ENCODE measurements around the gene MRPS31.
"Not testable (repeated sequence)": the region's sequence is repeated elsewhere in the genome, so short reads cannot be mapped to it uniquely, and the experiment has no call there.

Gene MRPS31

DNA sequence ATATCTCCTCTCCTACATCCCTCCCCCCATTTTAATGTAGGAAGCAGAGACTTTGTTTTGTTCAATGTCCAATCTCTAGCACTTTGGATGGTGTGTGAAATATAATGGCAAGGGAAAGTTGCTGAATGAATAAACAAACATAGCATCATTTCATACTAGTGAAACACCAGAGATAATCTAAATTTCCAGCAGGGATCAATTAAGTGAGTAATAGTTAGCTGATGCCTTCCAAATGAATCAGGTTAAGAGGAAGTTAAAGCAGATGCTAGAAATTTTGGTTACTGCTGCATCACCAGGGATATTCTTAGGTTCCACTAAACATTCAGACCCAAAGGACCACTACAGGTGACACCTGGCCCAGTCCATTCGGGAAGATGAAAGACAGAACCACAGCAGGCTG is 8.1 kb downstream of the MRPS31 start:
- DNase-seq (ENCODE audit: low spot score), result no peak

DNA sequence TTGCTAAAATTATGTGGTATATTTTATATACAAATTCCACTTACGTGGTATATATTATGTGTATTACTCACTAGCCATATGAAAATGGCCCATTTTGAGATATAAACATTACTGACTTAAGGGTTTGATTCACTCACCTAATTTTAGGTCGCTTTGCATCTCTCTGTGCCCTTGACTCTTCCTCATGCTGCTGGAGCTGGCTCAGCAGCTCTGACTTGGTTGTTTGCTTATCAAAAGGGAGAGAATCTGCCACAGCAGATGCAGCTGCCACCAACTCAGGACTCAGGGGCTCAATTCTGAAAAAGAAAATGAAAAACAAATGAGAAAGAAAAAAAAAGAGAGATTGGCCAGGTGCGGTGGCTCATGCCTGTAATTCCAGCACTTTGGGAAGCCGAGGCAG is 12.2 kb downstream of the MRPS31 start:
- no peak for DNase-seq (ENCODE audit: low spot score)

DNA sequence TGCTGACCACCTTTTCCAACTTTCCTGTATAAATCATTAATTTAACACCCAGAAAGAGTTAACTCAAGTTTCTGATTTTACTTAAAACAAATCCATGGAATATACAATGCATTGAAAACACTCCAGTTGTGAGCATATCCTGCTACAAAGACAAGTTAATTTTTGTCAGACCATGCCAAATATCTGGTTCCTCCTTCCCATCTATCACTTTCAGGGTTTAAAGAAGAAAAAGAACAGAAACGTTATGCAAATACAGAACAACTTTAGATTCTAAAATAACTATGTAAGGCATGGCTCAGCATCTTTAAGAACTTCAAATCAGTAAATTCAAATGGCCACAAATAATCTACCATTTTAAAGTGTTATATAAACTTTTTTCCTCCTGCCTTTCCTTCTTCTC is 14.9 kb downstream of the MRPS31 start:
- DNase-seq (ENCODE audit: low spot score), result no peak

DNA sequence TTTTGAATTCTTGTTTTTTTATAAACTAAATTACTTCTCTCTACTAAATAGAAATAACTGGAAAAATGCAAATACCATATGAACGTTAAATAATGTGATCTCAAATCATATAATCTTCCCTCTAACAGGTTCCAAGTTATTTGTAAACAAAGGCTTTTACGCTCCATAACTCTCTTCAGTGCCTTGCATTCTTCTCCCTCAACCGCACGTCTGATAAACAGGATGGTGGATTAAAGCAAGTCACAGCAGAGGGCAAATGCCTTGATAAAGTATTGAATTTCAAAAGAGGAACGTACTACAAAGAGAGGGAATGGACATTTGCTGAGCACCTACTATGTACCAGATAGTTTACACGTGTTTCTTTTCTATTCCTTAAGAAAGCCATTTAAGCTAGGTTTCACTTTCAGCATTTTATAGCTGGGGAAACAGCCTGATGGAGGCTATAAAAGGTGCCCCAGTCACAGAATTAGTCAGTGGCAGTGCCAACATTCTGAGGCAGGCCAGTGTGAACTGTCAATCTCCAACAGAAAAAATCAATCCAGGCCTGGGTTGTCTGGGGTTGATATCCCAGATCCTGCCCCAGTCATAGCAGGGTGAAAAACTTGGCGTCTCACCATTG is 15.8 kb downstream of the MRPS31 start:
- DNase-seq (ENCODE audit: low spot score), result no peak

DNA sequence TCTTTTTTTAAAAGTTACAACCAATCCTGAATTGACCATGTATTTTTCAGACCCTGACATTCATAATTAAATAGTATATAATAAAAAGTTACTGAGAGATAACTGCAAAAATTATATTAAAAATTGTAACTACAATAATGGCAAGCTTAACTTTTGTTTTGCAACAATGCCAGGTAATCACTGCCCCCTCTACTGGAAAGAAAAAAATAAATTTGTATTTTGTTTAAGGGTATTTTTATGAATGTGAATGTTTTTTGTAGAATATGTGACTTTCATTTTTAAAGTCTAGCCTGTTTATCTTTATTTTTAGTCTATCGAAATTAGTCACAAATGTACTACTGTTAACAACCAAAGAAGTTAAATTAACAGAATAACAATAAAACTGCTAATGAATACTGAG is 21.7 kb downstream of the MRPS31 start:
- DNase-seq (ENCODE audit: low spot score), result no peak

DNA sequence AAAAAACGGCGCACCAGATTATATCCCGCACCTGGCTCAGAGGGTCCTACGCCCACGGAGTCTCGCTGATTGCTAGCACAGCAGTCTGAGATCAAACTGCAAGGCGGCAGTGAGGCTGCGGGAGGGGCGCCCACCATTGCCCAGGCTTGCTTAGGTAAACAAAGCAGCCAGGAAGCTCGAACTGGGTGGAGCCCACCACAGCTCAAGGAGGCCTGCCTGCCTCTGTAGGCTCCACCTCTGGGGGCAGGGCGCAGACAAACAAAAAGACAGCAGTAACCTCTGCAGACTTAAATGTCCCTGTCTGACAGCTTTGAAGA is 35.8 kb downstream of the MRPS31 start:
- DNase-seq (ENCODE audit: low spot score), result not testable (repeated sequence)

DNA sequence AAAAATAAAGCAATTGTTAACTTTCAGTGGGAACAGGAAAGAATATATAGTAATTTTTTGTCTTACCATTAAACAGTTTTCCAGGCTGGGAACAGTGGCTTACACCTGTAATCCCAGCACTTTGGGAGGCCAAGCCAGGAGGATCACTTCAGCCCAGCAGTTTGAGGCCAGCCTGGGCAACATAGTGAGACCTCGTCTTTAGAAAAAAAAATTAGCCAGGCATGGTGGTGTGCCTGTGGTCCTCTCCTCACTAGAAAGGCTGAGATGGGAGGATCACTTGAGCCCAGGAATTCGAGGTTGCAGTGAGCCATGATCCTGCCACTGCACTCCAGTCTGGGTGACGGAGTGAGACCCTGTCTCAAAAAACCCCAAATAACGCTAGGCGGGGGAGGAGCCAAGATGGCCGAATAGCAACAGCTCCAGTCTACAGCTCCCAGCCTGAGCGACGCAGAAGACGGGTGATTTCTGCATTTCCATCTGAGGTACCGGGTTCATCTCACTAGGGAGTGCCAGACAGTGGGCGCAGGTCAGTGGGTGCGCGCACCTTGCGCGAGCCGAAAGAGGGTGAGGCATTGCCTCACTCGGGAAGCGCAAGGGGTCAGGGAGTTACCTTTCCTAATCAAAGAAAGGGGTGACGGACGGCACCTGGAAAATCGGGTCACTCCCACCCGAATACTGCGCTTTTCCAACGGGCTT is 36.3 kb downstream of the MRPS31 start:
- not testable (repeated sequence) for DNase-seq (ENCODE audit: low spot score)

DNA sequence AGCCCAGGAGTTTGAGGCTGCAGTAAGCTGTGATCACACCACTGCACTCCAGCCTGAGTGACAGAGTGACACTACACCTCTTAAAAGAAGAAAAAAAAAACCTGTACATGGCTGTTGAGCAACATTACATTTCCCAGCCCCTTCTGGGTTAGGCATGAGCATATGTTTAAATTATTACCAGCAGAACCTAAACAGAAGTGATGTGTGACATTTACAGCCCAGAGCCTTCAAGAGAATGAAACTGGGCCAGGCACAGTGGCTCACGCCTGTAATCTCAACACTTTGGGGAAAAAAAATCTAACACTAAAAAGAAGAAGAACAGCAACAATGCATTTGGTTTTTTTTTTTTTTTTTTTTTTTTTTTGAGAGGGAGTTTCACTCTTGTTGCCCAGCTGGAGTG is 38.3 kb downstream of the MRPS31 start:
- no peak for DNase-seq (ENCODE audit: low spot score)

DNA sequence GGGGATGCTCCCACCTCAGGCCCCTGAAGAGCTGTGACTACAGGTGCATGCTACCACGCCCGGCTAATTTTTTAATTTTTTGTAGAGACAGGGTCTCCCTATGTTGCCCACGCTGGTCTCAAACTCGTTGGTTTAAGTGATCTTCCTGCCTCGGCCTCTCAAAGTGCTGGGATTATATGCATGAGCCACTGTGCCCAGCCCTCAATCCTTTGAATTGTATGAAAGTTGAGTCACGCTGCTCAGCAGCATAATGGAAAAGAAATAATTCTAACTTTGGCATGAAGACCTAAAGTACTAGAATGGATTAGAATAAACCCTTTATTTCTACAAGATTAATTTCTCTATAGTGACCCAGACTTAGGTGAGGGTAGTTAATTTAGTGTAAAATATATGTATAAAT is 42.4 kb downstream of the MRPS31 start:
- no peak for DNase-seq (ENCODE audit: low spot score)

DNA sequence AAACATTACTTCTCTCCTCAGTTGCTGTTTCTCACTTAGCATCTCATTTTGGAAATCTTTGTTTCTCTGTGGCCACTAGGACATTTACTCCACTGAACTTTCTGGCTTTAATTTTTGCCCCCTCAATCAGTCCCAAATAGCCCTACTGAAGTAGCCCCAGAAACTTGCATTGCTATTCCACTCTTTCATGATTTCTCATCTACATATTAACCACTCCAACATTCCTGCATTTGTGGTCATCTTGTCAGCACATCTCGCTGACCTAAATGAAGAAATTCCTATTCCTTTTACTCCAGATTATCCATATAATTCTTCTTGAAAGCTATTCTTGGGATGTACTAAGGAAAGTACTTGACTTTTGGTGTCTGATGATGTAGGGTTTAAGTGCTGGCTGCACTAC is 56.6 kb downstream of the MRPS31 start:
- not testable (repeated sequence) for DNase-seq (ENCODE audit: low spot score)

DNA sequence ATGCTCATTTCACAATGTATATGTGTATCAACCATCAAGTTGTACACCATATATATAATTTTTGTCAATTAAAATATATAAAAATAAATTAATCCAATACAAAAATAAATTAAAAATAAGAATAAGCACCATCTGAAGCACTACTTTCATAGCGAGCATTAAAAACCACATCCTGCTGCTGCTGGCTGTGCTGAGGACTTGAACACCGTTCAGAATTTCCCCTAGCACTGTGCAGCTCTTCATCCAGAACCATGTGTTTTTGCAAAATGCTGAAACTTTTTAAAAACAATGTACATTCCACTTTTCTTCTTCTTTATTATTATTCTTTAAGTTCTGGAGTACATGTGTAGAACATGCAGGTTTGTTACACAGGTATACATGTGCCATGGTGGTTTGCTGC is 64.6 kb downstream of the MRPS31 start:
- no peak for DNase-seq (ENCODE audit: low spot score)

DNA sequence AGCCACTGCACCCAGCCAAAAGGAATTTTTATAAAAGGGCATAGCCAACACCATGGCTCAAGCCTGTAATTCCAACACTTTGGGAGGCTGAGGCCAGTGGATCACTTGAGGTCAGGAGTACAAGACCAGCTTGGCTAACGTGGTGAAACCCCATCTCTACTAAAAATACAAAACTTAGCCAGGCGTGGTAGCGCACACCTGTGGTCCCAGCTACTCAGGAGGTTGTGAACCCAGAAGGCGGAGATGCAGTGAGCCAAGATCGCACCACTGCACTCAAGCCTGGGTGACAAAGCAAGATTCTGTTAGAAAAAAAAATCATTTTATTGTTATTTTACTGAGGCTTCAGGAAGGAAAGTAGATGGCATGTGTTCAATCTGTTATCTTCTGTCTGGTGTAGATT is 73.3 kb downstream of the MRPS31 start:
- DNase-seq (ENCODE audit: low spot score), result no peak

DNA sequence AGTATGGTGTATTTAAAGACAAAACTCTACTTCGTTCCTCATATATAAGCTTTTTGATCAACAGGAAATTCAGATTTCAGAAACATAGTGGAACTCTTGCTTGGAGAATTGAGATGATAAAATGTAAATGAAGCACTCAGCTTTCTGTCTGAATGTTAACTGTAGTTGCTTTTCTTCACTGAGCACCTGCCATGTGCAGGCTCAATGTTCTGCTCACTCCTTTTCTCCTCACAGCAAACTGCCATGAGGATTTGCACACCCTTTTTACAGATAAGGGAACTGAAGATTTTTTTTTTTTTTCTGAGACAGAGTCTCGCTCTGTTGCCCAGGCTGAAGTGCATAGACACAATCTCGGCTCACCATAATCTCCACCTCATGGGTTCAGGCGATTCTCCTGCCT is 76.6 kb downstream of the MRPS31 start:
- no peak for DNase-seq (ENCODE audit: low spot score)

DNA sequence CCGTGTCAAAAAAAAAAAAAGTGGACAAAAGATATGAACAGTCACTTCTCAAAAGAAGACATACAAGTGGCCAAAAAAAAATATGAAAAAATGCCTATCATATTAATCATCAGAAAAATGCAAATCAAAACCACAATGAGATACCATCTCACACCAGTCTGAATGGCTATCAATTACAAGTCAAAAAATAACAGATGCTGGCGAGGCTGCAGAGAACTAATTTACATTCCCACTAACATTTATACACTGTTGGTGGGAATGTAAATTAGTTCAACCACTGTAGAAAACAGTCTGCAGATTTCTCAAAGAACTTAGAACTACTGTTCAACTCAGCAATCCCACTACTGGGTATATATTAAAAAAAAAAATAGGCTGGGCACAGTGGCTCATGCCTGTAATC is 78.0 kb downstream of the MRPS31 start:
- no peak for DNase-seq (ENCODE audit: low spot score)

DNA sequence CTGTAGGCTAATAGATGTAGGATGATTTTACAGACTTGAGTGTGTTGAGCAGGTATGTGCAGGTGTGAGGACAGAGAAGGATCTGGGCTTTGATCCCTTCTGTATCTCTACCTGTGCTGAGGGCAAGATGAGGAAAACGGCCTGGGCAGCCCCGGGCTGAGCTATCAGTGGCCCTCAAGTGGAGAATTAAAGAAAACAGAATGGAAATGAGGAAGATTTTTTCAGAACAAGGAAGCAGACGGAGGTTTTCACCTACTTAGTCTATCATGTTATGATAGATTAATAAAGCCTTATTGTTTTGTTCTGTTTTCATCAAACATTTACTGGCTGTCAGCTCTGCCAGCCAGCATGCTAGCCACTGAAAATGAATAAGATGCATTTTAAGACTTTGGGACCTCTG is 82.2 kb downstream of the MRPS31 start:
- DNase-seq (ENCODE audit: low spot score), result no peak

DNA sequence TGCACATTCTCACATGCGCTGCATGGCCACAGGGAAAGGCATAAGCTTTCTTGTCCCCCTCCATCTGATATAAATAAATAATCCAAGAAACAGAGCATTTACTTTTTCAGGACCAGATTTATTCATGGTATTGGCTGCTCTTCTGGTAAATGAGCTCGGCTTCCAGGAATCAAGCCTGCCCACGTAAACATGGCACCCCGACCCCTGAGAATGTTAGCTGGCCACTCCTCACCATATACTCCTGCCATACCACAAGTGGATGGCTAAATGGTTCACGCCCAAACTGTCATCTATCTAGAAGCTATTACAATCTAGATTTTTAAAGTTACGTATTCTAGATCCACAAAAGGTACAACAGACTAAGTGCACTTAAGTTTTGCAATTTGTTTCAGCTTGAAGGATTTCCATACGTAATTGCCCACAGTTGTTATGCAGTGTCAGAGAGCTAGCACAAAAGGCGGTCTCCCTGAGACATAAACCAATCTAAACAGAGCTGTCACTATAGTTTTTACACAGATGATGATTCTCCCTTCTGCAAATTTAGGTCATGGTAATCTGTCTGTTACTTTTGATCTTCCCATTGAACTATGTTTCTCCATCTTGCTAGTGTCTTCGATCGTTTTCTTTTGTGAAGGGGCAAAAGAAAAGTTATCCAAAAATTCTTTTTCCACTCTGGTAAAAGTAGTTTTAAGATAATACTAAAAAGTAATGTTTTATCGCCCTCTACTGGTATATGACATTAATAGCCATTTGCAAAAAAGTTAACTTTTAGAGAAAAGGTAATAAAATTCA is 88.3 kb downstream of the MRPS31 start:
- no peak for DNase-seq (ENCODE audit: low spot score)

DNA sequence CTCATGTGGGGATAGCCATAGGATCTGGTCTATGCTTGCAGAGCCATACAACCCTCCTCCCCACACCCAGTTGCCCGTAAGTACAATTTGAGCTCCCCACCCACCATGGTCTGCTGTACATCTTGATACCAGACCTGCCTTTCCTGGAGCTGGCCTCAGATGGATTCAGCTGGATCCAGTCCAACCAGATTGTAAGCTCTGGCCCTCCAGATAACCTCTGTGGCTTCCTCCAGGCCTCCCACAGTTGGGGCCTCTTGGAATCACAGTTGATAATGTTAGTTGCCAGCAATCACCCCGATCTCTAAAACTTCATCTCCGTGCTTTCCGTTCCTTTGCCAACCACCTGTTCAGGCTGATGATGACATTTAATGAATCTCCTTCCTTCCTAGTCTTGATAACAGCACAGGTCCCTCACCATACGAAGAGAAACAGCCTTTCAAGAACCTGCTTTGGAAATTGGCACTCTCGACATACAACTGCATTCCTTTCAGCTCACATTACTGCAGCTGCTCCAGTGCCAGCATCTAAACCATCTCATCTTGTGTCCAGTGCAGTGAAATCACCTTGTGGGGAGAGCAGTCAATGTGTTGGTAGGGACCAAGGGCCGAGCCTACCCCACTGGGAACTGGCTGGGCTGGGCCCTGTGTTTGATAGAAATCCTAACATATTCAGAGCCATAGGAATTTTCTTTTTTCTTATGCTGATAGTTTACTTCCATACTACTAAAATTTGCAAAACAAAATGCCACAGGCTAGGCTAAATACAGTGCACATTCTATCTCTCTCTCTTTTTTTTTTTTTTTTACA is 89.4 kb downstream of the MRPS31 start:
- DNase-seq (ENCODE audit: low spot score), result no peak

DNA sequence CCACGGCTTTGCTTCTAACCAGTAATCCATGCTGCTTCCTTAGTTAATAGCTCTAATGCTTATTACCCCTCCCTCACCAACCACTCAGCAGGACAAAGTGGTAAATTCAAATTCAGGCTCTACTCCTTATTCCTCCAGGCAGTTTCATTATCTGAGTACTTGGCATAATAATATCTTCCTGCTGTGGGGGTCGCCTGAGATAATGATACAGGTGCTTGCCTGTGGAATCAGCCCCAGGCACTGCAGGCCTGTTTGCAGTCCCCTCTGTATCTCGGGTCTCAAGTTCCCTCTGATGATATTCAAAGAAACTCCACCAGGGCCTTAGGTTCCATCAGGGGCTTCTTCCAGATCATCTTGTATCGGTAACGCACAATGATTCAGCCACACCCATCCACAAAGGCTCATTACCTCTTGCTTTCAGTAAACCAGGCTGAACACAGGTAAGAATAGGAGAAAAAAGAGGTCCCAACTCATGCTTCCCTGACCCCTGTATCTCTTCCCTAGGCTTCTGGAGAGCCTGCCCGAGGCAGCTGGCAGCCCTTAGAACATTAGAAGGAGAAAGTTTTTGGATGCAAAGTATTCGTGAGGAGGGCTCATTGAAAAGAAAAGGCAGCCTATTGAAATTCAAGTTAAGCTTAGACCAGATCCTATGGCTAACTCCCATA is 90.2 kb downstream of the MRPS31 start:
- no peak for DNase-seq (ENCODE audit: low spot score)

DNA sequence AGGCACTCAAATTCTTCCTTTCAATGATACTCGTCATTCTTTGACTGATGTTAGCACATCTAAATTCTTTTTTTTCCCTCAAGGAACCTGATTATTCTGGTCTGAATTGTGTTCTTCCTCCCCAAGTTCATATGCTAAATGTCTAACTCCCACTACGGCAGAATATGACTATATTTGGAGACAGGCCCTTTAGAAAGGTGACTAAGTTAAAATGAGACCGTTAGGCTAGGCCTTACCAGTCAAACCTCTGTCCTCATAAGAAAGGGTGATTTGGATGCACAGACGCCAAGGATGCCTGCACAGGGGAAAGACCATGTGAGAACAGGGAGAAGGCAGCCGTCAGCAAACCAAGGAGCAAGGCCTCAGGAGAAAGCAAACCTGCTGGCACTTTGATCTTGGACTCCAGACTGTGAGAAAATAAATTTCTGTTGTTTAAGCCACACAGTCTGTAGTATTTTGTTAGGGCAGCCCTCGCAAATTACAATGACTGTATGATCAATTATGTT is 91.5 kb downstream of the MRPS31 start:
- DNase-seq (ENCODE audit: low spot score), result no peak

Data from Ammon's horn (tissue), 1 donor.